ENCODE measurements around the gene SPAG16. TPM values are rescaled to one million over a fixed set of nuclear protein-coding genes. Genes with fewer than 3 reads are reported as not detected.

SPAG16 gene
- total and polyA plus RNA-seq, 4 donors: 8.7 to 90.6 (median 21.6) TPM

DNA sequence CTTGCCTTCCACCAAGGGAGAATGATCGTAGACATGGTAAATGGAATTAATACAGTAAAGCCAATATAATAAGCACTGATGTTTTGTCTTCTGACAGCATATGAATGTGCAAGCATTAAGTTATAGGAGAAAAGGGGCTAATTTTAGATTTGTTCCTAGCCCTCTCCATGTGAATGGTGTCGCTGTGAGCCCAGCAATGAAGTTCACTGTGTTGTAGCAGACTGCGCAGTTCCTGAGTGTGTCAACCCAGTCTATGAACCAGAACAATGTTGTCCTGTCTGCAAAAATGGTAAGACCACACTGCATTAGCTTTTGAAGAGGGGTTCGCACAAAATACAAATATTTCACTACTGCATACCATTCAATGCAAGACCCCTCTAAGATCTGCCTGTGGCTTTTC, 1152.2 kb downstream of the SPAG16 start:
- WGBS, 2 donors: 92% methylated on average over 4 of the region's 4 CpGs
- H3K36me3 ChIP-seq (ENCODE audit: control insufficient read depth in 4 of 4, insufficient read depth in 4 of 4, low read length in 4 of 4): no peaks in the 10 kb centered on the region
- DNase-seq (no peak), ATAC-seq (ENCODE audit: insufficient read depth, low FRiP score) (no peak)
- H3K9ac ChIP-seq (ENCODE audit: insufficient read depth in 1 of 2, low read length in 2 of 2): no peak overlapping the region
- no peaks in the 10 kb centered on the region for H3K27me3 ChIP-seq (ENCODE audit: control insufficient read depth in 3 of 3, insufficient read depth in 3 of 3, low read length in 2 of 3)
- no peak overlapping the region for H3K27ac ChIP-seq (ENCODE audit: low read depth in 1 of 2, low read length in 1 of 2)
- H3K4me1 ChIP-seq (ENCODE audit: control insufficient read depth in 5 of 5, insufficient read depth in 5 of 5, low read length in 5 of 5): no peaks in the 10 kb centered on the region
- no peak for TF ChIP-seq CTCF (IDR thresholded peaks at IDR 0.05; ENCODE audit: control extremely low read depth, extremely low read depth)
- H3K9me3 ChIP-seq (ENCODE audit: control insufficient read depth in 4 of 4, insufficient read depth in 3 of 4, low read length in 3 of 4): no peaks in the 10 kb centered on the region
- no peak overlapping the region for H3K4me3 ChIP-seq

- 76 to 81% methylated on average over 4 of the region's 4 CpGs for WGBS, 2 donors
- H3K36me3 ChIP-seq (ENCODE audit: control insufficient read depth in 4 of 4, insufficient read depth in 4 of 4, low read length in 4 of 4): no peaks in the 10 kb centered on the region
- H3K9me3 ChIP-seq (ENCODE audit: control insufficient read depth in 4 of 4, insufficient read depth in 3 of 4, low read length in 3 of 4): peaks cover 0 to 1% (median 0%) of the 10 kb centered on the region in 4 donors
- no peaks in the 10 kb centered on the region for H3K4me1 ChIP-seq (ENCODE audit: control insufficient read depth in 5 of 5, insufficient read depth in 5 of 5, low read length in 5 of 5)
- TF ChIP-seq CTCF (IDR thresholded peaks at IDR 0.05; ENCODE audit: control extremely low read depth, extremely low read depth): no peak
- H3K9ac ChIP-seq (ENCODE audit: insufficient read depth in 1 of 2, low read length in 2 of 2): no peak overlapping the region
- ATAC-seq (ENCODE audit: insufficient read depth, low FRiP score): no peak
- no peaks in the 10 kb centered on the region for H3K27me3 ChIP-seq (ENCODE audit: control insufficient read depth in 3 of 3, insufficient read depth in 3 of 3, low read length in 2 of 3)
- DNase-seq: no peak
- H3K27ac ChIP-seq (ENCODE audit: low read depth in 1 of 2, low read length in 1 of 2): no peak overlapping the region
- H3K4me3 ChIP-seq: no peak overlapping the region
These were observed 1166.0 kb downstream of the SPAG16 start for GRCh38 chr2:214450118-214450894.

GRCh38 chr2:214451516-214452275, 1167.4 kb downstream of the SPAG16 start:
- H3K27me3 ChIP-seq (ENCODE audit: control insufficient read depth in 3 of 3, insufficient read depth in 3 of 3, low read length in 2 of 3): no peaks in the 10 kb centered on the region
- no peaks in the 10 kb centered on the region for H3K36me3 ChIP-seq (ENCODE audit: control insufficient read depth in 4 of 4, insufficient read depth in 4 of 4, low read length in 4 of 4)
- no peak for ATAC-seq (ENCODE audit: insufficient read depth, low FRiP score)
- no peak overlapping the region for H3K9ac ChIP-seq (ENCODE audit: insufficient read depth in 1 of 2, low read length in 2 of 2)
- no peak for TF ChIP-seq CTCF (IDR thresholded peaks at IDR 0.05; ENCODE audit: control extremely low read depth, extremely low read depth)
- H3K27ac ChIP-seq (ENCODE audit: low read depth in 1 of 2, low read length in 1 of 2): no peak overlapping the region
- 62 to 71% methylated on average over 2 of the region's 2 CpGs for WGBS, 2 donors
- H3K4me1 ChIP-seq (ENCODE audit: control insufficient read depth in 5 of 5, insufficient read depth in 5 of 5, low read length in 5 of 5): no peaks in the 10 kb centered on the region
- H3K9me3 ChIP-seq (ENCODE audit: control insufficient read depth in 4 of 4, insufficient read depth in 3 of 4, low read length in 3 of 4): peaks cover 0 to 1% (median 0%) of the 10 kb centered on the region in 4 donors
- no peak for DNase-seq
- H3K4me3 ChIP-seq: no peak overlapping the region

Small RNAs within 50 kb of the gene (small RNA-seq; reads per million reads assigned to genes)
- gene MIR4438 (ENCODE audit: low replicate concordance): not detected

Other genes starting within 250 kb of the SPAG16 start
- 10 to 100 TPM; 13.0 to 51.4 TPM for gene IKZF2, start 132.9 kb upstream of the SPAG16 start, total RNA-seq
- 1 to 10 TPM; 1.3 to 1.5 TPM for gene IKZF2, start 132.9 kb upstream of the SPAG16 start, polyA plus RNA-seq

Data from lung (tissue), 13 donors.